ENCODE measurements around the gene ADGRG6.
"Not testable (repeated sequence)": the region's sequence is repeated elsewhere in the genome, so short reads cannot be mapped to it uniquely, and the experiment has no call there.

ADGRG6 gene

DNA sequence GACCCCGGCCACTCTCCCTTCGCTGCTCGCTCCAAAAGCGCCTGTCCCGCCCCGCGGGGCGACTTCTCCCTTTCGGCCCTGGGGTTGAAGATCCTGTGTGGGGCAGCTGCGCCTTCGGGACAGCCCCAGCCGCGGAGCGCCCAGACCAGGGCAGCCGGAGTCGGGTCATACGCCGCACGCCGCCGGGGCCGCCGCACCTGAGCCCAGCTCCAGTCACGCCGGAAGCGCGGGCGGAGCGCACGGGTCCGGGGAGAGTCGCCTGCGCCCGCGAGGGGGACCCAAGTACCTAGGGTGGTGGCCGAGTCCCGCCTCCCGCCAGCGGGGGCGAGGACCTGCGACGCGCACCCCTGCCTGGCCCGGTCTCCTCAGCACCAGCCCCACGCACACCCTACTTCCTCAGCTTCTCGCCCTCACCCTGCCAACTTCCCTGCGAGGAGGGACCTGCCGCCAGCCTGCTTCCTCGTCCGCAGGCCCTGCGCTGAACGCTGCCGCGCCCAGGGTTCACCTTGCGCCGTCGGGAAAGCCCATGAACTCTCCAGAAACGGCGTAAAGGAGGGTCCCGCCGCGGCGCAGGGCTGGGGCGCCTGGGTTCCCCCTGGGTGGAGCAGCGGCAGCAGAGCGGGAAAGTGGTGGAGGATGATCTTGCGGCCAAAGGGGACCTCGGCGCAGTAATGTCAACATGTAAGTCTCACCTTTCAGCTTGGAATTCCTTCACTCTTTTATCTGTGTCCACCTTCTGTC lies at the start of gene ADGRG6:
ADGRG6 (plus strand) TSS at position 357 of the 741 bp plus-strand sequence; CDS start at position 680, 323 bp downstream.
- peak; percentile 59 for DNase-seq

DNA sequence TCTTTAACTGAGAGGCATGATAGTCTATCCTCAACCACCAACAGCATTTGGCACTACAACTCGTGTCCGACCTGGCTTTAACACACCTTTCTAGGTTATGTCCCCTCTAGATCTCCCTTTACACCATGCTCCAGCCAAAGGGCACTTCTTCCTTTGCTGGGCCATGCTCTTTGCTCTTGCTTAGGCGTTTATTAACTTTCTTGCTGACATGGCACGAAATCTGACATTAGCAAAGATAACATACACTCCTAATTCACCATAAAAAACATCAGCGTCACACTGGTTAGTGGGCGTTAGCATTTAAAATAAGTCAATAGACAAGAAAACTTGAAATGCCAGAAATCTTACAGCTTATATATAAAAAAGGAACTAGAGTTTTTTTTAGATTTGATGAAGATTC lies 47.3 kb upstream of the ADGRG6 start:
- no peak for DNase-seq
- in situ Hi-C loops (cut with HindIII; ENCODE audit: low pct_ligation_motif_present, low pct_unique_long_range_greater_than_20kb, low sequenced_read_pairs) = no loop called here

More for the DNA sequence above, at the start of gene ADGRG6:
- in situ Hi-C loops (cut with HindIII; ENCODE audit: low pct_ligation_motif_present, low pct_unique_long_range_greater_than_20kb, low sequenced_read_pairs) = no loop called here

DNA sequence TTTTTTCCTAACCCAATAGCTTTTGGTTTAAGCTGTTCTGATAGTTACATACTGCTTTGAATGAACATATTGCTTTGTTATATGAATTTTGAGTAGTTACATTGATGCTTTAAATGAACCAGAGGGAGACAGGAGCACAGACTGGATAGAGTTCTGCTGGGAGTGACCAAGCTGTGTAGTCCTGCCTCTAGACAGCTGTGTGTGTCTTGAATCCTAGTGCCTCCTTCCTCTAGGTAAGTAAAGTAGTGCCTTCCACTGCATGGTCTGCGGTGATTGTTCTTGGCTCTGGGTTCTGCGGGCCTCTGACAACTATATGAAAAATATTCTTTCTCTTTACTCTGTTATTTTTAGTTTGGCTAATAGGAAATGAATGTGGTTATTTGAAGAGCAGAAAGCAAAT lies 46.0 kb upstream of the ADGRG6 start:
- no peak for DNase-seq
- in situ Hi-C loops (cut with HindIII; ENCODE audit: low pct_ligation_motif_present, low pct_unique_long_range_greater_than_20kb, low sequenced_read_pairs) = no loop called here

DNA sequence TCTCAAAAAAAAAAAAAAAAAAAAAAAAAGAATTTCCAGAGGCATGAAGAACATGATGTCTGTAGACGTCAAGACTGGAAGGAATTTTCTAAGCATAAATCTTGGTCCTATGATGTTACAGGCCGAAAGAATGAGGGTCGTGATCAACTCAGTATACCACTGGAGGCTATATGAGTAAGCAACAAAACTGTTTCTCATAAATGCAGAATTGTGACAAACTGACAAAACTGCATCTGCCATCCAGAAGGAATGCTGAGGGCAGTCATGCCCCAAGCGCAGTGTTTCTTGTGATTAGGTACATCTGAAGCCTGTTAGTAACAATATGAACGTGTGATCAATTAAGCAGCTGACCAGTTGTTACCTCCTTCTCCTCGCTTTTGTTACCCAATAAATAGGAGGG lies 43.5 kb upstream of the ADGRG6 start:
- no peak for DNase-seq
- in situ Hi-C loops (cut with HindIII; ENCODE audit: low pct_ligation_motif_present, low pct_unique_long_range_greater_than_20kb, low sequenced_read_pairs) = no loop called here

DNA sequence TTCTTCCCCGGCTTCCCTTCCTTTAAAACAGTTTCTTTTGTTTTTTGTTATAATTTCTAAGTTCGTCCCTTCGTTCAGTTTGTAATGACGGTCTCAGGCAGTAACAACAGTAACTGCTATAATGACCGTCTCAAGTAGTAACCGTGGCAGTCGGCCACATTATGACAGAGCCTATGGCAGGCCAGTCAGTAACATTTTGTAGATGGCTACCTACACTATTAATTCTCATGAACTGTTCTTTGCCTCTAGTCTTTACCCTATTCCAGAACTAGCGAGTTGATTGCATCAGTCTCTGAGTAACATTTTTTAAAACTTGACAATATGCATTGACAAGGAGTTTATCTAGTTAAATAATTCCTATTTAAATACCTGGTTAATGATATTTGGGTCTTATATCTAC lies 43.0 kb upstream of the ADGRG6 start:
- no peak for DNase-seq
- in situ Hi-C loops (cut with HindIII; ENCODE audit: low pct_ligation_motif_present, low pct_unique_long_range_greater_than_20kb, low sequenced_read_pairs) = no loop called here

DNA sequence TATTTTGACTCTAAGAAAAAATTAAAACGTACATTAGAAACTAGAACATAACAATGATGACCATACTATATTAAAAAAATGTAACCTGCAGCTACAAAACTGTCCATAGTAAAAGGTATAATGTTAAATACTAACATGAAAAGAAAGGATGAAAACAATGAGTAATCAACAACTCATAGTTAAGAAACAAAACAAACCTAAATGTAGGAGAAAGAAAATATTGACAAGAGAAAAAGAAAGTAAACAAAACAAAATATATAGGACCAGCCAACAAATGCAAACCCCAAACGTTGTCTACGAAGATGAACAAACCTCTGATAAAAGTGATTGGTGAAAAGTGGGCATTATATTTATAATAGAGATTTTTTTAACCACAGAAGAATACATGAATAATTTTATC lies 41.1 kb upstream of the ADGRG6 start:
- in situ Hi-C loops (cut with HindIII; ENCODE audit: low pct_ligation_motif_present, low pct_unique_long_range_greater_than_20kb, low sequenced_read_pairs) = no loop called here
- DNase-seq = no peak

DNA sequence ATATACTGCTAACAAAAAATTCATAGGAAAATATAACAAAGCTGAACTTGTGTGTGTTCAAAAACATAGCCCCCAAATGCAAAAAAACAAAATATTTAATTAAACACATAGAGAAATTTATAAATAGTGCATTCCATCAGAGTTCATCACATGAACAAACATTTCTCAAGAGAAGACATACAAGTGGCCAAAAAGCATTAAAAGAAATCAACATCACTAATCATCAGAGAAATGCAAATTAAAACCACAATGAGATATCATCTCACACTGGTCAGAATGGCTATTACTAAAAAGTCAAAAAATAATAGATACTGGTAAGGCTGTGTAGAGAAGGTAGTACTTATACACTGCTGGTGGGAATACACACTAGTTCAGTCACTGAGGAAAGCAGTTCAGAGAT lies 39.6 kb upstream of the ADGRG6 start:
- DNase-seq = no peak
- in situ Hi-C loops (cut with HindIII; ENCODE audit: low pct_ligation_motif_present, low pct_unique_long_range_greater_than_20kb, low sequenced_read_pairs) = no loop called here

DNA sequence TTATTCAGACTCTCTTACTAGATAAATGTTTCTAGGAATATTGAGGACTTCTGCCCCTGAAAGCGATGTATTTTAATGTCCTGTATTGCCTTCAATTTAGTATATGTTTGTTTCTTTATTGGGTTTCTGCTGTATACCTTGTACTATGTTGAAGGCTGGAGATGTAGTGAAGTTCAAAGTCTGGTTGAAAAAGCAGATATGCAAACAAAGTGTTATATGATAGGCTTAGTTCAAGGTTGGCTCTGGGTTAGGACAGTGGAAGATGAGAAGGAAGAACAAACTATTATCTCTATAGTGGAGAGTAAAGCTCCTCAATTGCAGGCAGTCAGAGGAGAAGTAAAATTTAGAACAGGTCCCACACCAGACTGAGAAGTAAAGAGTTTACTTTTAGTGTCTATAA lies 36.3 kb upstream of the ADGRG6 start:
- no peak for DNase-seq
- in situ Hi-C loops (cut with HindIII; ENCODE audit: low pct_ligation_motif_present, low pct_unique_long_range_greater_than_20kb, low sequenced_read_pairs) = no loop called here

DNA sequence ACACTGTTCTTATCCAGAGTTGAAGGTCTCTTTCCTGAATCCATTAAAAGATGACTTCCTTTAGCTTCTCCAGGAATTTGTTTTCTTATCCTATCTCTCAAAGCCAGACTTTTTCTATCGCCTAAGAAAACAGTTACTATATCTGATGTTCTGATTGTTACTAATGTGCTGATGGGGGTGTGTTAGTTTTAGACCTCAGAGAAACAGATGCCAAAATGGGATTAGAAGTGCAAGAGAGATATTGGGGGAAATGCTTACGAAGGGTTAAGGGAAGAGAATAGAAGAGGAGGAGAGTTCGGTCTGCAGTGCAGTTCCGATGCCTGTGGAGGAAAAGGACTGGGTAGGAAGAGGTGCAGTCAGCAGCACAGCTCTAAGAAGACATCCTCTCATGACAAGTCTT lies 35.7 kb upstream of the ADGRG6 start:
- in situ Hi-C loops (cut with HindIII; ENCODE audit: low pct_ligation_motif_present, low pct_unique_long_range_greater_than_20kb, low sequenced_read_pairs) = no loop called here
- DNase-seq = no peak

DNA sequence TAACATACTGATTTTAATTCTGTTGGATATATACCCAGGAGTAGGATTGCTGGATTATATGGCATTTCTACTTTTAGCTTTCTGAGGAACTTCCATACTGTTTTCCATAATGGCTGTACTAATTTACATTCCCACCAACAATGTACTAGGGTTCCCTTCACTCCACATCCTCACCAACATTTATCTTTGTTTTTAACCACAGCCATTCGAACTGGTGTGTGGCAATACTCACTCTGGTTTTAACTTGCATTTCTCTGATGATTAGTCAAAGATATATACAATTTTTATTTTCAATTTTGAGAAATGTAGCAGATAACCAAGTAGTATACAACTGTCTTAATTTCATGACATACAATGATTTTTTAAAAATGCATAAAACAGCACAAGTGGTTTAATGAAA lies 30.3 kb upstream of the ADGRG6 start:
- no peak for DNase-seq
- in situ Hi-C loops (cut with HindIII; ENCODE audit: low pct_ligation_motif_present, low pct_unique_long_range_greater_than_20kb, low sequenced_read_pairs) = no loop called here

DNA sequence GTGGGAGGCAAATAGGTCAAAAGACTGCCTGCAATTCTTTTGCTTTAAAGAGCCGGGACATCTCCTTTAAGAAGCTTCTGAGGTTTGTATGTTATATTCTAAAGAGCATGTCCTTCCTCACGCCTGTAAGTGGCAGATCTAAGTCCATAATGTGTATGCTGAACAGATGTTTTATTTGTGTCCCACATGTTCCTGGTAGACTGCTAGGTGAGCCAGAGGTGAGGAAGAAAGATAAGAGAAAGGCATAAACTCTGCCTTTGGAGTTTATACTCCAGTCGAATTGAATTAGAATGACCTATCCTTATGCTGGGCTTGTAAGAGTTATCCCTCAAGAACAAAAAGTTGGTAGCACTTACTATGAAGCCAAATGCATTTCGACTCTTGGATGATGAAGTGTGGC lies 27.2 kb upstream of the ADGRG6 start:
- DNase-seq = no peak
- in situ Hi-C loops (cut with HindIII; ENCODE audit: low pct_ligation_motif_present, low pct_unique_long_range_greater_than_20kb, low sequenced_read_pairs) = no loop called here

DNA sequence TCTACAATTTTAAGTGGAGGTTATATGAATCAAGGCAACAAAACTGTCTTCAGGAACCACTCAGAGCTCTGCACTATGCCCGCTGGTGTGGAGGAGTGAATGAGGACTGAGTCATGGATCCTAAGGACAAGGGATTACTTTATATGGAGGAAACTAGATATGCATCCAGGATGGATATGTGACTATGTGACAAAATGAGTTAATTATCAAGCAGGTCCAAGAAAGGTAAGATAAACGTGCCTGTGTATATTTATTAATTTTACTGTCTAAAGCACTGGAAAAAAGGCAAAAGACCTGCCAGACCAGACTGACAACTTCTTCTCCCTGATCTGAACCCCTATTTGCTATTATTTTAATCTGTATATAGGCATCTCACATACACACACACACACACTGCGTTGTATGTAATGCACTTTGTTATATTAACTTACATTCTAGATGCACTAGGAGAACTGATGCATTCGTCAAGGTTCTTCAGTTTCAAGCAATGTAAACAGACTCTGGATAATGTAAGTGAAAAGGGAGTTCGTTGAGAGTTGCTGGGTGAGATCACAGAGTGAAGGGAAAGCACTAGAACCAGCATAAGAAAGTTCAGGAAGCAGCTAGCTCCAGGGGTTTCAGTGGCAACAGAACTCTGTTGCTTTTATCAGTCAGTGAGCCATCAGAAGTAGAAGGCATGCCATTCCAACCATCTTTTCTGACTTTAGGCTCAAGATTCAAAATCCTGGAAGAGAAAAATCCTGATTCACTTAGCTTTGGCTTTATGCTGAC lies 26.4 kb upstream of the ADGRG6 start:
- in situ Hi-C loops (cut with HindIII; ENCODE audit: low pct_ligation_motif_present, low pct_unique_long_range_greater_than_20kb, low sequenced_read_pairs) = no loop called here
- no peak for DNase-seq

DNA sequence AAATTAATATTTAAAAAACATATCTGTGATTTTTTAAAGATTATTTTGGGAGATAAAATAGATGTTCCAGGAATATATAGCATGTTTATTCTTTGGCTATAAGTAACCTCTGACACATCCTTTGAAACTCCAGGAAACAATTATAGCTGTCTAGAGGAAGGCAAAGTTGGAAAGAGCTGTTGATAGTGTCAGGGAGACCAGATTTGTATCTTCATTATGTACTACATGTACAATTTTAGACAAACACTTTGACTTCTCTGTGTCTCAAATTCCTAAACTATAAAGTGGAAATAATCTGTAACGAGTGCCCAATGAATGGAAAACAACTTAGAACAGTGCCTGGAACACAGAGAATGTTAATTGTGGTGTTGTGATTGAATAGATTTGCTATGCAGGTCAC lies 25.6 kb upstream of the ADGRG6 start:
- DNase-seq = no peak
- in situ Hi-C loops (cut with HindIII; ENCODE audit: low pct_ligation_motif_present, low pct_unique_long_range_greater_than_20kb, low sequenced_read_pairs) = no loop called here

DNA sequence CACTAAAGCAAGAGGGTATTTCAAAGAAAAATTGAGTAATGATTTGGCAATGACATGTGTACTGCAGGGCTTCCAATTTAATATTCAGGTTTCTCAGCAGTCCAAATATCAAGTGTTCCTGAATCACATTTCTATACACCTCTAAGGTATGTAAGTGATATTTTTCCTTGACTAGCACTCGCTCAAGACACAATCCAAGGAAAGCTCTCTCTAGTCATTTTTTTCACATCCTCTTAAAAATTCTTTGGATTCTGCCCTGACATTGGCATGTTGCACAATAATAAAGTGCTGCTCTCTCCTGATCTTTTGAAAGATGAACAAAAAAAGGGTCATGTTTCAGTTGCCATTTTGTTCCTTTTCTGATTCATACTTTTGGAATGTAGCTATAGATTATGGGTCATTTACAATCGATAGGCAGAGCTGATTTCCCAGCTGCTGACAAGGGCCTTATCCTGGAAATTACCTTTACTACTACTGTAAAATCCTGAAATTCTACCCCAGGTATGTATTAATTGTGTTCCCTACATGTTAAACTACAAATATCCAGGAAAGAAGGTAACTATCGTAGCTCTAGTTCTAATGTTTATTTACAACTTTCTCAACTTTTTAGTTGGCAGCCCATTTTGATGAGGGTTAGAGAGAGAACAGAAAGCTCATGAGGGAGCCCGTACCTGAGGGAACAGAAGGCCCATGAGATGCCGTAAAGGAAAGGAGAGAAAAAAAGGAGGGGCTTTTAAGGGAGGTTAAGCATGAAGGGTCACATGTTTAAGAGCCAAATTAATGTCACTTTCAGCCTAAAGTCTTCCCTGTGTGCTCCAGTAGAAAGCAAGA lies 22.2 kb upstream of the ADGRG6 start:
- in situ Hi-C loops (cut with HindIII; ENCODE audit: low pct_ligation_motif_present, low pct_unique_long_range_greater_than_20kb, low sequenced_read_pairs) = no loop called here

DNA sequence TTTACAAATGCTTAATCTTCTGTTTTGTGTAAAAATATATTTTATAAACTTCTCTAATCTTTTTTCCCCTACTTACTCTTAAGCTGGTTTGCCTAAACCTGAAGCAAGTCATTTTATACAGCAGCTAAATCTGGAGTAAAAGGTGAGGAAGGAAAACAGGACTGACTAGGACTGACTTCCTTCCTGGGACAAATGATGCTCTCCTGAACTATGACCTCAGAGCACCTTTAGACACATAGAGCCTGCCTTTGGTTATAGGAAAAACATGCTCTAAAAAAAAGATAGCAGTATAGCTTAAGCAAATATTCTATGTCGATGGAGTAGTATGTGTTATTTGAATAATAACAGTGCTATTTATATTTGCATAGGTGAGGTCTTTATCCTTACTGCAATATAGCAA lies 21.5 kb upstream of the ADGRG6 start:
- in situ Hi-C loops (cut with HindIII; ENCODE audit: low pct_ligation_motif_present, low pct_unique_long_range_greater_than_20kb, low sequenced_read_pairs) = no loop called here

More for the DNA sequence above, 22.2 kb upstream of the ADGRG6 start:
- DNase-seq = no peak

DNA sequence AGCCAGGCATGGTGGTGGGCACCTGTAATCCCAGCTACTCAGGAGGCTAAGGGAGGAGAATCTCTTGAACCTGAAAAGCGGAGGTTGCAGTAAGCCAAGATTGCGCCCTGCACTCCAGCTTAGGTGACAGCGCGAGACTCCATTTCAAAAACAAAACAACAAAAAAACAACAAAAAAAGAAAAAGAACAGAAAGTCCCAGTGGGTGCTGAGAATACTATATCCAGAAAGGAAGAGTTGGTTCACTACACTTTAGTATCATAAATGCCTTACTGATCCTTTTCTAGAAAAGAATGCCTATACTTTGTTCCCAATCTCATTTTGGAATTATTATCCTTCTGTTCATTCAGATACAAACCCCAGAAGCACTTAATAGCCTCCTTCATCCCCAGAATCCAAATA lies 20.9 kb upstream of the ADGRG6 start:
- in situ Hi-C loops (cut with HindIII; ENCODE audit: low pct_ligation_motif_present, low pct_unique_long_range_greater_than_20kb, low sequenced_read_pairs) = no loop called here
- no peak for DNase-seq

More for the DNA sequence above, 21.5 kb upstream of the ADGRG6 start:
- no peak for DNase-seq

DNA sequence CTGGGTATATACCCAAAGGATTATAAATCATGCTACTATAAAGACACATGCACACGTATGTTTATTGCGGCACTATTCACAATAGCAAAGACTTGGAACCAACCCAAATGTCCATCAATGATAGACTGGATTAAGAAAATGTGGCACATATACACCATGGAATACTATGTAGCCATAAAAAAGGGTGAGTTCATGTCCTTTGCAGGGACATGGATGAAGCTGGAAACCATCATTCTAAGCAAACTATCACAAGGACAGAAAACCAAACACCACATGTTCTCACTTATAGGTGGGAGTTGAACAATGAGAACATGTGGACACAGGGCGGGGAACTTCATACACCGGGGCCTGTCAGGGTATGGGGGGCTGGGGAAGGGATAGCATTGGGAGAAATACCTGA lies 18.7 kb upstream of the ADGRG6 start:
- in situ Hi-C loops (cut with HindIII; ENCODE audit: low pct_ligation_motif_present, low pct_unique_long_range_greater_than_20kb, low sequenced_read_pairs) = not testable (repeated sequence)

DNA sequence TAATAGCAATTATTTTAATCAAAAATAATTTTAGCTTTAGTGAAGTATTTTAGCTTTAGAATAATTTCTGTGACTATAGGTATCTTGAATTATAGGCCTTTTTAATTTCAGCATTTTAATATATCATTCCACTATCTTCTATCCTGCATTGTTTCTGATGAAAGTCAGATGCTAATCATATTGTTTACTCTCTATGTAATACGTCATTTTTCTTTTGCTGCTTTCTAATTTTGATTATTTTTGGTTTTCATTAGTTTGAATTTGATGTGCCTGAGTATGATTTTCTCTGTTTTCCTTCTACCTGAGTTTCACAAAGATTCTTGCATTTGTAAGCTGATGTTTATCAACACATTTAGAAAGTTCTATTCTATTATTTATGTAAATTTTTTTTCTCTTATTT lies 17.4 kb upstream of the ADGRG6 start:
- in situ Hi-C loops (cut with HindIII; ENCODE audit: low pct_ligation_motif_present, low pct_unique_long_range_greater_than_20kb, low sequenced_read_pairs) = no loop called here
- no peak for DNase-seq

More for the DNA sequence above, 18.7 kb upstream of the ADGRG6 start:
- DNase-seq = not testable (repeated sequence)

Data from ACHN (cell line).